Central memory CD4-positive, alpha-beta T cell (primary cell): ENCODE data around the gene C1QL2.
A peak's percentile ranks its signal among the peaks of the same experiment; 100 is the strongest.

ENCODE experiments used
- DNase-seq: peaks from one replicate; pipeline ENCODE4 v3.0.0; 2022

The C1QL2 gene

DNA sequence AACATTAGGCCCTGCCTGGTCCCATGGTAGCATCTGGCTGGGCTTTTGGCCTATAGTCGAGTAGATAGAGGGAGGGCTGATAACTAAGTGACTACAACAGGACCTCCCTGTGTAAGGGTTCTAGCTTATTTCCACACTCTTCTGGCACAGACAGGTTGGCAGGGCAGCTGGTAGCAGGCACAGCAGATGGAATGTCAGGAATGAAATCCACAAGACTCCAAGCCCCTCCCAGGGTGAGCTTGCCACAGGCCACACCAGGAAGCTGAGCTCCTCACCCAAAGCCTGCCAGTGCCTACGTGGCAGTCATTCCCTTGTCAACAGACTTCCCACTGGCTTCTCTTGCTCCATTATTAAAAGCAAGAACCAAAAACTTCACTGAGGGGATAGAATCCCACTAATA, 20.7 kb upstream of the C1QL2 start:
- no peak for DNase-seq

DNA sequence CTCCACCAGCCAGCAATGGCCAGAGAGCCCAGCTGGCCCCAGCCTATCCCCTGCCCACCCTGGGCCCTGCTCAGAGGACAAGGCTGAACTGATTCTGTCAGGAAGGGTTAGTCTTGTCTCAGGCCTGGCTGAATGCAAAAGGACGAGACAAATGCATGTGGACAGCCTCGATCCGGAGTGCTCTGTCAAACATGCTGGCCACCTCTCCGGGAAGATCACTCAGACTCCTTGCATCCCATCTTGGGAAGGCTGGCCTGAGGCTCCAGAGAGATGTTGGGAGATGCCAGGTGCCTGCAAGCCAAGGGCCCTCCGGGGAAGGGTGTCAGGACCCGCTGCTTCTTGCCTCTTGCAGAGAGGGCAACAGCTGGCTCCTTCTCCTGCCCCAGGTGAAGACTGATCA, 20.2 kb upstream of the C1QL2 start:
- DNase-seq: no peak

DNA sequence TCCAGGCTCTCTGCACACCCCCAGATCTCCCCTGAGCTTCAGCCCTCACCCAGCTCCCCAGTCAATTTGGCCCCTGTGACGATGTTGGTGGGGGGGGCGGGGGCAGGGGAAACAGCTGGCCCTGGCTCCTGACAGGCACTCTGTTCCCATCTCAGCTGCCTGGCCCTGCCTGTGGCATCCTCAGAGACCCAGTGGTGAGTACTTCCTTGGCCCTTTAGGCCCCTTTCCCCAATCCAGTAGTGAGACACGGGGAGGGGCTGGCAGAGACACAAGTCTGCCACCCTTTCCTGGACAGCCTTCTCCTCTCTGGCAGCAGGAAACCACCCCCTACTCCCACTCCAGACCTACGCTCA, 19.3 kb upstream of the C1QL2 start:
- no peak for DNase-seq

DNA sequence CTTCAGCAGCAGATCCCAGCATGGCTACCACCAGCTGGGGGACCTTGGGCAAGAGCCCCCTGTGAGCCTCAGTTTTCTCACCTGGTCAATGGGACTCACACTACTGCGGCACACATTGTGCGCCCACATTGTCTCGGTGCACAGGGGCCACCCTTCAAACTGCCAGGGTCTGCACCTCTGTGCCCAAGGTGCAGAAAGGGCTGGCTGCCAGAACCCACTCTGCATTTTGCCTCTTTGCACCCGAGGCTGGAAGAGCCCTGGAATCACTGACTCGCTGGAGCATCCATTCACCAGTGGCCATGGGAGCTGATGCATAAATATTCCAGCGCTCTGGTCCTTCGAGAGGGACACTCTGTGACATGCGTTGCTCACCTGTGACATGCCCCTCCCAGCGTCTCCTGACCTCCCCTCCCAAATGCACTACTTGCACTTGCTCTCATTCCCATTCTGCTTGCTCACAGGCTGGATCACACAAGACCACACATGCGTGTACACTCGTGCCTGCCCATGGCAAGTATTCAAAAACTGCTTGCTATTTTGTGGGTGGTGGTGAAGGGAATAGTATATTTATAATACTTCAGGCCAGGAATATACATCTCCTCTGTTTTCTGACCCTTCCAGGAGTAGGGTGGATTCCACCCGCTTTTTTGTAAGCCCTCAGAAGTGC, 18.8 kb upstream of the C1QL2 start:
- DNase-seq: no peak

DNA sequence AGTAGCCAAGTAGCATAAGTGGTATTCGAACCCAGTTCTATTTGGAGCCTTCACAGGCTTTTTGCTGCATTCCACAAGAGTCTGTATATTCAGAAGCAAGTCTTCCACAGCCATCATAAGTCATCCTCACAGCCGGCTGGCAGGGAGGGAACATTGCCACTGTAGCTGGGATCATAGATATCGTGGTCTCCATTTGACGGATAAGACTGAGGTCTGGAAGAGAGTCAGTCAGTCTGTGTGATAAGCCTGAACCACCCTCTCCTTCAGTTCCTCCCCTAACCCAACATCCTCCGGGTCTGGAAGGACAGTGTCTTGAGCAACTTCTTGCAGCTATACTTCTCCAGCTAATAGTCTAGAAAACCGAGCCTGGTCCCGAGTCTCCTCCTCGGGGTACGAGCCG, 17.0 kb upstream of the C1QL2 start:
- DNase-seq: no peak

DNA sequence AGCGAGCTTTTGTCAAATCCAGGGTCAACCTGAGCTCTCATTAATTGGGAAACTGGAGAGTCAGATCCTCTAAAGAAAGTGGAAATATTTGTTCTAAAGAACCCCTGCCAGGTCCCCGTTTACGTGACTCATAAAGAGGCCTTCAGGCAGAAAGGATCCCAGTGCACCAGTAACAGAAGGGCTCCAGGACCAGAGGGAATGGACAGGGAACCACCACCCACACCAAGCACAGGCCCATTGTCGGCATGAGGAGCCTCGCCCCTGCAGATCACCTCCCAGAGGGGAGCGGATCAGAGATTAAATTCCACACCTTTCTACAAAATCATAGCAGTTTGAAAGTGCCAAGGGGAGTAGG, 16.4 kb upstream of the C1QL2 start:
- DNase-seq: no peak

DNA sequence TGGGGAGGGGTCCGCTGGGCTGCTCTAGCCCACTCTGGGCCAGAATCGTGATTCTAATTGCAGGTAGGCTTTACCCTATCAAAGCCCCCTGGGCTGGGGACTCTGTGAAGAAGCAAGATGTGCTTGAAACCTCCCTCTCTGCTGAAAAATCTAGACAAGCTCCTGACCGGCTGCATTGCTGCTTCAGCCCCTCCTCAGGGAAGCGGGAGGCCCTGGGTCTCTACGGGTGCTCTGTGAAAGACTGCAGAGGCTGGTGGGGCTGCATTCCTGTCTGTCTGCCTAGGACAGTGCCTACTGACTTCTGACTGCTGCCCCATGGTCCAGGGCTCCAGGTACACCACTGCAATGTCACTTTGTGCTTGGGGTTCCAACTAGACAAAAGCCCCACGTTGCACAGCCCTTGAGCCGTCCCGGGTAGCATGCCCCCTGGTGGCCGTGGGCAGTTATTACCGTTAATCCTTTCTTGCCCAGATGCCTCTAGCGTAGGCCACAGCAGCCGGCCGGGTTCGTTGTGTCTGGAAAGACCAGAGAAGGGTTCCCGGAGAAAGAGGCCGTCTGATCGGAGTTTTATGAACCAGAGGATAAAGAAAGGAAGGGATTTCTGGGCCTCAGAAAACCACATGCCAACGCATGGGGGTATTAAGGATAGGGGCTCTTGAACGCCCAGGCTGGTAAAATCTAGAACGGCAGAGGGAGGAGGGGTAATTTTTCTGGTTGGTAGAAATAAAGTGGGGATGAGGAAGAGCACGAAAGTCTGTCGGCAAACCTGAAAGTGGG, 15.9 kb upstream of the C1QL2 start:
- peak; percentile 14 for DNase-seq

DNA sequence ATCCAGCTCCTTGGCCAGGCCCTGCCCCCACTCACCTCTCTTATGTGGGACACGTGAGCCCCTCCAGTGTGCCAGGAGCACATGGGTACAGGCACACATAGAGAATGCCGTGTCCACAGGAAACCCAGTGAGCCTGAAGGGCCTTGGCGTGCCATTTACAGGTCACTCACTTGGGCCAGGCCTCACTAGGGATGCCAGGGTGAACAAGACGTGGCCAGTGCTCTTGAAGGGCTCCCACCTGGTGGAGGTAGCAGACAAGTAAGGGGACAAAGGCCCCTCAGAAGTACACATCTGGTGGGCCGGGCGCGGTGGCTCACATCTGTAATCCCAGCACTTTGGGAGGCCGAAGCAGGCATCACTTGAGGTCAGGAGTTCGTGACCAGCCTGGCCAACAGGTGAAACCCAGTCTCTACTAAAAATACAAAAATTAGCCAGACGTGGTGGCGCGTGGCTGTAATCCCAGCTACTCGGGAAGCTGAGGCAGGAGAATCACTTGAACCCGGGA, 15.1 kb upstream of the C1QL2 start:
- DNase-seq: no peak

DNA sequence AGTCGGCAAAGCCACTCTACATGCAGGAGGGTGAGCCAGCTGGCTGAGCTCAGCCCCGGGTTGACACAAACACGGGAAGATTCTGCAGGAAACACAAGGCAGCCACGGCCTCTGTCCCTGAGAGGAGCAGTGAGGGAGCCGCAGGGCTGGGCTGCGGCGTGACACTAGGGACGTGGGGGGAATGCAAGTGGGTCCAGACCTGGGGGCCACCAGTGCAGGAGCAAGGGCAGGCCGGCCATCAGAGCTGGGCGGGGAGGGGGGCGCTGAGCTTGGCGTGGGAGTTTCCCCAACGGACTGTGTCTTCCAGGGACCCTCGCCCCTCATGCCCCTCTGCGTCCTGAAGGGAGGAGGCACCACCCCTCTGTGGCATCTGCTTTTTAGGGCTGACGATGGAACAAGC, 12.0 kb upstream of the C1QL2 start:
- no peak for DNase-seq

DNA sequence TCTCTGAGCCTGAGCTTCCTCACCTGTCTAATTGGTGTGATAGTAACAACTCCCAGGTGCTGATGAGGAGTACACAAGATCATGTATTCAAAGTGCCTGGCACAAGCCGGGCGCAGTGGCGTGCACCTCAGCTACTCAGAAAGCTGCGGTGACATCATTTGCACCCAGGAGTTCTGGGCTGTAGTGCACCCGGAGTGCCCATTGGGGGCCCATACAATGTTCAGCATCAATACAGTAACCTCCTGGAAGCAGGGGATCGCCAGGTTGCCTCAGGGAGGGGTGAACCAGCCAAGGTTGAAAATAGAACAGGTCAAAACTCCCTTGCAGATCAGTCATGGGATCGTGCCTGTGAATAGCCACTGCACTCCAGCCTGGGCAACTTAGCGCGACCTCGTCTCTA, 11.2 kb upstream of the C1QL2 start:
- no peak for DNase-seq

DNA sequence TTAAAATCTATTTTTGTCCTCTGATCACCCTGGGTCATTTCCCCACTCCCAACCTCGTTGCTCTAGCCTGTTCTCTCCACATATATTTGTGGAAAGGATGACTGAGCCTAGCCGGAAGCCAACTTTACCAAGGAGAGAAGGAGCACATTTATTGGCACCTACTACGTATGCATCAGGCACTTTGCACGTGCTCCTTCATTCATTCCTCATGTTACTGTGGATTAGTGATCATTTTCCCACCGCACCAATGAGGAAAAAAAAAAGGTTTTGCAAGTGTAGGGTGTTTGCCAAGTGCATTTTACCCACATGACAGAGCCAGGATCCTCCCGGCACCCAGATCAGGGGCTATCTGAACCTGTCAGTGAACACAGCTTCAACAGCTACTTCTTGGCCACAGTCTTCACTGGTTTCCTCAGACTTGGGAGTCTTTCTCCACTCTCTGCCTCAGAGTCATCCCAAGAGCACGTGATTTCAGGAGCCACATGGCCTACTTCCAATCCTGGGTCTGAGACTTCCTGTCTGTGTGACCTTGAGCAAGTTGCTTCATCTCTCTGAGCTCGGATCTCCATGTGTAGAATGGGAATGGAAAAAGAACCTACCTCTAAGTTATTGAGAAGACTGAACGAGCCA, 1.9 kb upstream of the C1QL2 start:
- no peak for DNase-seq

DNA sequence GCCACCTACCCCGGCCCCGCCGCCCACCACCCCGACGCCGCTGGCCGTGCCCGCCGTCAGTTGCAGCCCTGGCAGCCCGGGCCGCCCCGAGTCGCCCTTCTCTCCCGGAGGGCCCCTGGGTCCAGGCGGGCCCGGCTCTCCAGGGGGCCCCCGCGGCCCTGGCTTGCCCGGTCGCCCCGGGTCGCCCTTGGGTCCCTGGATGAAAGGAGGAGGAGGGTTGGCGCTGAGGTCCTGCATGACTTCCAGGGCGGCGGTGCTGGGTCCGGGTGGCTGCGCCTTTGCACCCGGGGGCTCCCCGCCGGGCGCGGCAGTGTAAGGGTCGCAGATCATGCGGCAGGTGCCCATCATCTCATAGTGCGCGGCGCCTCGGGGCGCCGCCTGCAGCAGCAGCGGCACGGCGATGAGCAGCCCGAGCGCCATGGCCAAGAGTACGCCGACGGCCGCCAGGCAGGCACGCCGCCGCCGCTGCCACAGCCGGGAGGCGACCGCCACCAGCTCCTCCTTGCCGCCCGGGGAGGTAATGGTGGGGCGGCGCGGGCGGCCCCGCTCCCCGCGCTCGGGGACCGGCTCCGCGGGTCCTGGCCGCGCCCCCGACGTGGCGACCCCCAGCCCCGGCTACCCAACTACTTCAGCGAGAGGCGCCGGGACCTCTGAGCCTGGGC, 570 bp downstream of the C1QL2 start:
- DNase-seq: no peak

DNA sequence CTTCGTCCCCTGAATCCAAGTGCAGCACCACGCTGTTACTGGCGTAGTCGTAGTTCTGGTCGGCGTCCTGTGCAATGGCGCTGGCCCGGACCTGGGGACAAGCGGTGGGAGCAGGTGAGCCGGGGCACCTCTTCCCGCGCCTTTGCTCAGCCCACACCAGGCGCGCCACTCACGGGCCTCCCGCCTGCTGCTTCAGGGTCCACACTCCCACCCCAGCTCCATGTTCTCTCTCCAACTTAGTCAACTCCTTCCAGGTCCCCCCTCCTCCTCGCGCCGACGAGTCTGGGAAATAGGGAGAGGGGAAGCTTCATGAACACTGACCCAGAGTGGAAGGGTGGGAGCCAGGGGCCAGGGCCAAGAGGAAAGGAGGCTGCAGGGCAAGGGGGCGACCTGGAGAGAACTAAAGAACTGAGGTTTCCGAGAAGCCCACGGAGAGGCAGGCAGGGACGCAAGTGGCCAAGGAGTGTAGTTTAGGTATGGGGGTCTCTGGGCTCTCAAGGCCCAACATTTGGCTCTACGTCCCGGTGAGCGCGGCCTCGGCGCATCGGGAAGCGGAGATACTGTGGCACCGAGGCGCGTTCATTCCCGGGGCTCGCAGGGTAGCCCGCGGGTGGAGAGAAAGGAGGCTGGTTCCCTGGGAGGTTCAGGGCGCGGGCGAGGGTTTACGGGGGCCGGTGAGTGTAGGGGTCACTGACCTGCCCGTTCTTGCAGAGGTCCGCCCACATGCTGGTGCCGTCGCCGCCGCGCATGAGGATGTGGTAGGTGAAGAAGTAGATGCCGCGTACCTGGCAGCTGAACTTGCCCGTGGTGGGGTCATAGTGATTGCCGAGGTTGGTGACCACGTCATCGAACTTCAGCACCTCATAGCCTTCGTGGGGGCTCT, 1.4 kb downstream of the C1QL2 start:
- DNase-seq: no peak

DNA sequence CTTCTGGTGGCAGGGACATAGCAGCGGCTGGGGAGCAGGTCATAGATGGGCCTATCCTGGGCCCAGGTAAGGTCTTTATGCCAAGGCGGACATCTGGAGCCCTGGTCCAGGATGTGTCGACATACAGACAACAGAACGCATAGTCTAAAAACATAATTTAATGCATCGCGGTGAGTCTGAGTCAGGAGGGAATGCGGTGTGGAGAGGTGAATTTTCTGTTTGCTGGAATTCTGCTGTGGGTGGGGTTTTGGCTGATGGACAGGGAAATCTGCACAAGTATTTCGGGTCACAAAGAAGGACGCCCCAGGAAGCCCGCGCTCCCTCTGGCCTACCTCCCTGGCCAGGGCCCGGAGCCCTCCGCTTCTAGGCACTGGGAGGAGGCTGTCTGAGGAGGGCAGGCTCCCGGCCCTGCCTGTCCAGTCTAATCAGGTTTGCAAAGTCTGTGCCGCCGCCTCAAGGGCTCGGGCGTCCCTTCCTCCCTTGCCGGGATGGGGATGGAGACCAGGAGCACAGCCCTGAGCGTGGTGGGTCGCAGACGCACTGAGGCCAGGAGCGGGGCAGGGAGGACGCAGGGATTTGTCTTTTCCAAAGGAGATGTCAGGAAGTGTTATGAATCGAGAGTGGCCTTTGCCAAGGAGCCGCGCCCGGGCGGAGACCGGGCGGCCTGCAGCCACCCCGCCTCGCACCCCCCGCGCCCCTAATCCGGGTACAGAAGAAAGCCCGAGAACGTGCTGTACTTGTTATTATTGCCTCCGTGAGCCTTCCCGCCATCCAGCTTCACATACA, 2.3 kb downstream of the C1QL2 start:
- DNase-seq: no peak

DNA sequence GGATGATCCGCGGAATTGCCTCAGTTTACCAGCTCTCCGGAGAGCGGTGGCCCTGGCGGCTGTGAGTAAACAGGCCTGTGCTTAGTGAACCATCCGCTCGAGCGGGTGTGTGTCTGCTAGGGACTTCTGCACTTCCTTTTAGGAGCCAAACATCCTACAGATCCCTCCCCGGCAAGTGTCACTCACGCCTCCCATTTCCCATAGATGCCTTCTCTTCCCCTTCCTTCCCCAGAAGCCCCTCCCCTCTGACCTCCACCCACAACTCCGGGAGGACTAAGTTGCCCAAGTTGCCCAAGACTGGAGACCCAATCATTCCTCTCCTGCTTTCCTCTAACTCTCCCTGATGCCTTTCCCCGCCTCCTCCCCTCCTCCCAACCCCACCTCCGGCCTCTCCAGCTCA, 2.9 kb downstream of the C1QL2 start:
- DNase-seq: no peak

DNA sequence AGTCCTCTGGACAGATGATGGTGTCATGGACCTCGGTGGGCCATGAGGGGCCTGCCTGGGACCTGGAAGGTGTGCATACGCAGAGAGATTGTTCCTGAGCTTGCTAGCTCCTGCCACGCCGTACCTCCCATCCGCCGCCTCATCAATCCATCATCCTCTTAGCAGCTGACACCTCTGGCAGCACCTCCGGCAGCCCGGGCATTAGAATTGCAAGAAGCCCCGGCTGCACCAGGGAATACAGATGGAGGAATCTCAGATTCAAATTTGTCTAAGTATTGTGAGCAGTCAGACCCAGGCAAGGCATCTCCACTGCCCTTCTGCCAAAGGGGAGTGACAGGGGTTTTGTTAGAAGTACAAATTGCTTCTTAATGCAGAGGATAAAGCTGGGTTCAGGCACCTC, 4.5 kb downstream of the C1QL2 start:
- no peak for DNase-seq

DNA sequence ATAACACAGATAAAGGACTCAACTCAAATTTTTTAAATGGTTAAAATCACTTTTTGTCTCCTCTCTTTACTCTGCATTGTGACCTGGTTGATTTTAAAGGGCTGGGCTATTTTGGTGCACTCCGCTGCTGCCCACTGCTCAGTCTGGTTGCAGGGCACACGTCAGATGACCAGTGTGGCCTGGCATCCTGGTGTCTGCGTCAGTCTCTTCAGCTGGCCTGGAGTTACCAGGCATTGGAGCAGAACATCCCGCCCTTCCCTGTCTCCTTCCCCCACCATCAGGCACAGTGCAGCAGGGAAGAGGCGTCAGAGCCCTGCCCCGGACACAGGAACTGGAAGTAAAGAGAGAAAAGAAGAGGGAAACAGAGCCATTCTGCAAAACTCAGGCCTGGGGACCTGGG, 8.9 kb downstream of the C1QL2 start:
- DNase-seq: no peak

DNA sequence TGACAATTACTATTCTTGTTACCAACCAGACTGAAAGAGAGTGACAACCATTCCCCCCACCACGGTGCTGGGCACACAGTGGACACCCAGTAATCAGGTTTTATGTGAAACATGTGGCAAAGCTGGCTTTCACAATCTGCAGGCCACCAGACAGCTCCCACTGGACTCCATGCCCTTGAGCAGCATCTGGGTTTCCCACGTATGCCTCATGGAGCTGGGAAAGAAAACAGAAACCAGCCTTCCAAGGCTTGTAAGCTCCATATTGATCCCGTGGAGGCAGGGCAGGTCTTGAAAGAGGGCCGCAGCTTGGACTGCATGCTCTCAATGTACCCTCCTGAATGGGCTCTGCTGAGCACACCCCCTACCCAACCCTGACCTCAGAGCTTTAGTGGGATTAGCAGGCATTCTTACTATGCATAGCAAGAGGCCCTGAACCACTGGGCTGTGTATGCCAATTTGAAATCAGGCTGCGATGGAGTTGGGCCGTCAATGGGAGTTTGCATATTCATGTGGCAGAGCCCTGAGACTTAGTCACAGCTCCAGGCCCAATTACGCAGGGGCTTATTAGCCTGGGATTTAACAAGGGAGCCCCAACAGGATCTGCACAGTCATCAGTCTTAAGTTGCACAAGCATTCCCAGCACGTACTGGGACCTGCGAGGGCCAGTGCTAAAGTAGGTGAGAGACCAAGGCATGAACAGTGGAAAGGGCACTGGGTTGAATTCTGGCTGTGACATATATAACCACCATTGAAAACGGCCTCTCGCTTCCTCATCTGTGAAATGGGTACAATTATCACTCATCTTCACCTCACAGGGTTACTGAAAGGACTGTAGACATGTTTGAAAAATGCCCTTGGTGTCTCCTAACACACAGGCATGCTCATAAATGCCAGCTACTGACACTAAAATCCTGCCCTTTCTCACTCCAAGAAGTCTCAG, 10.5 kb downstream of the C1QL2 start:
- DNase-seq: no peak

DNA sequence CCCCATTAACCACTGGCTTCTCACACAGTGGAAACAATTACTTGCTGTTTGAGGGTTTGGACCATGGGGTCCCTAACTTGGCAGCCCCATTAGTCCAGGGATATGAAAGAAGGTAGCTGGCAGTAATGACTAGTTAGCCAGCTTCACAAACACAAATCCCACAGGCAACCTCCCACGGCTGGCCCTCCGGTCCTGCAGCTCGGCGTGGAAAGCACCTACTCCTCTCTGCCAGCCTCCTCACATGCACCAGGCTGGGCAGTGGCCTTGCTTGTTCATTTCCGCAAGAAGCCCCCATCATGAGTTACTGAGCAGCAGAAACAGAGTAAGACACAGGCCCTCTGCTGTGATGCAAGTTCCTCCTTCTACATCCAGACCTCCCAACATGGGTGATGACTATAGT, 13.7 kb downstream of the C1QL2 start:
- DNase-seq: no peak

DNA sequence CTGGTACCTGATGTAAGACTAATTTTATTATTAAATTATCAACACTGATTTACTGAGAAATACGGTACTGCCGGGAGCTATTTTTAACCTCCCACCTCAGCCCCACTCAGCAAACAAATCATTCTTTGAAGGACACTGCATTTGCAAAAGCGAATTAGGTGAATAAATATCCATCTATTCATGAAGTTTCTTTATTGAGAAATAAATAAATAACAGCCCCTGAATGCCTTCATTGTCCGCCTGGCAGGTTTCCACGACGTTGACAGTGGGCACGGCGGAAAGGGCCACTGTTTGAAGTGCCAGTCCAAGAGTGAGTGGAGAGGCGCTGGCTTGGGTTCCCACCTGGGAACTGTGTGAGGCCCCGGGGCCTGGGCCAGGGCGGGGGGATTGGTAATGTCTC, 15.7 kb downstream of the C1QL2 start:
- no peak for DNase-seq

DNA sequence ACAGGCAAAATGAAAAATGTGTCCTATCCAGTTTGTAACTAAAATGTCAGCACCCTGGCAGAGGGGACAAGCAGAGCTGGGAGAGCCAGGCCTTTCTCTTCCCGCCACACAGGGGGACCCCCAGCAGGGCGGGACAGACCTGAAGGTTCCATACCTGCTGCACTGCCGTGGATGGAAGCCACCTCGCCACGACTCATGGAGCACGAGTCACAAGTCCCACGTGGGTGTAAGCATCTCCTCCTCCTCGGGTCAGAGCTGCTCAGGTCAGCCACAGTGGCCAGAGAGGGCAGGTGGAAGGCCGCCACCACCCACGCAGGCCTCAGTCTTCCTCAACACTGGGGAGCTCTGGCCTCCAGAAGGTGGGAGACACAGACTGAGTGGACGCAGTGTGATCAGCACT, 21.0 kb downstream of the C1QL2 start:
- no peak for DNase-seq
